GM21717 (cell line): ENCODE data around the gene PACRG.

Experiments
- ATAC-seq: cut with Tn5 transposase; IDR thresholded peaks from one replicate; pipeline ENCODE4 v1.9.1; 2021; ENCODE audit warnings: mild to moderate bottlenecking, moderate library complexity; ENCODE audit not compliant: unreplicated experiment

The PACRG gene

GRCh38 chr6:163191704-163192537, 464.1 kb downstream of the PACRG start:
- ATAC-seq: no peak

- ATAC-seq: no peak
Measured at GRCh38 chr6:163192591-163192990, 464.8 kb downstream of the PACRG start.

- ATAC-seq: no peak
Measured at GRCh38 chr6:163193326-163193725, 465.6 kb downstream of the PACRG start.

GRCh38 chr6:163195721-163196691, 468.2 kb downstream of the PACRG start:
- no peak for ATAC-seq

GRCh38 chr6:163197839-163198238, 470.1 kb downstream of the PACRG start:
- no peak for ATAC-seq

- no peak for ATAC-seq
Measured at GRCh38 chr6:163198396-163198795, 470.6 kb downstream of the PACRG start.

GRCh38 chr6:163199371-163199770, 471.6 kb downstream of the PACRG start:
- no peak for ATAC-seq

- no peak for ATAC-seq
Measured at GRCh38 chr6:163200289-163200688, 472.5 kb downstream of the PACRG start.

GRCh38 chr6:163200694-163201093, 472.9 kb downstream of the PACRG start:
- no peak for ATAC-seq

- ATAC-seq: no peak
Measured at GRCh38 chr6:163201855-163202254, 474.1 kb downstream of the PACRG start.

- no peak for ATAC-seq
Measured at GRCh38 chr6:163206196-163206595, 478.4 kb downstream of the PACRG start.

- no peak for ATAC-seq
Measured at GRCh38 chr6:163207431-163208383, 479.9 kb downstream of the PACRG start.

GRCh38 chr6:163209005-163209404, 481.2 kb downstream of the PACRG start:
- ATAC-seq: no peak

- no peak for ATAC-seq
Measured at GRCh38 chr6:163212123-163212522, 484.3 kb downstream of the PACRG start.

GRCh38 chr6:163214259-163214658, 486.5 kb downstream of the PACRG start:
- no peak for ATAC-seq

- ATAC-seq: no peak
Measured at GRCh38 chr6:163218361-163218894, 490.7 kb downstream of the PACRG start.

- ATAC-seq: no peak
Measured at GRCh38 chr6:163226181-163226835, 498.5 kb downstream of the PACRG start.

- no peak for ATAC-seq
Measured at GRCh38 chr6:163226836-163227485, 499.2 kb downstream of the PACRG start.

- no peak for ATAC-seq
Measured at GRCh38 chr6:163228041-163228440, 500.3 kb downstream of the PACRG start.
